ENCODE measurements around the gene SFTA2. TPM values are rescaled to one million over a fixed set of nuclear protein-coding genes. Genes with fewer than 3 reads are reported as not detected.

The SFTA2 gene
- total and polyA plus RNA-seq, 9 of the 15 experiments (the other 6 are each of a cell fraction or from before 2014, with no cell fraction given): not detected

DNA sequence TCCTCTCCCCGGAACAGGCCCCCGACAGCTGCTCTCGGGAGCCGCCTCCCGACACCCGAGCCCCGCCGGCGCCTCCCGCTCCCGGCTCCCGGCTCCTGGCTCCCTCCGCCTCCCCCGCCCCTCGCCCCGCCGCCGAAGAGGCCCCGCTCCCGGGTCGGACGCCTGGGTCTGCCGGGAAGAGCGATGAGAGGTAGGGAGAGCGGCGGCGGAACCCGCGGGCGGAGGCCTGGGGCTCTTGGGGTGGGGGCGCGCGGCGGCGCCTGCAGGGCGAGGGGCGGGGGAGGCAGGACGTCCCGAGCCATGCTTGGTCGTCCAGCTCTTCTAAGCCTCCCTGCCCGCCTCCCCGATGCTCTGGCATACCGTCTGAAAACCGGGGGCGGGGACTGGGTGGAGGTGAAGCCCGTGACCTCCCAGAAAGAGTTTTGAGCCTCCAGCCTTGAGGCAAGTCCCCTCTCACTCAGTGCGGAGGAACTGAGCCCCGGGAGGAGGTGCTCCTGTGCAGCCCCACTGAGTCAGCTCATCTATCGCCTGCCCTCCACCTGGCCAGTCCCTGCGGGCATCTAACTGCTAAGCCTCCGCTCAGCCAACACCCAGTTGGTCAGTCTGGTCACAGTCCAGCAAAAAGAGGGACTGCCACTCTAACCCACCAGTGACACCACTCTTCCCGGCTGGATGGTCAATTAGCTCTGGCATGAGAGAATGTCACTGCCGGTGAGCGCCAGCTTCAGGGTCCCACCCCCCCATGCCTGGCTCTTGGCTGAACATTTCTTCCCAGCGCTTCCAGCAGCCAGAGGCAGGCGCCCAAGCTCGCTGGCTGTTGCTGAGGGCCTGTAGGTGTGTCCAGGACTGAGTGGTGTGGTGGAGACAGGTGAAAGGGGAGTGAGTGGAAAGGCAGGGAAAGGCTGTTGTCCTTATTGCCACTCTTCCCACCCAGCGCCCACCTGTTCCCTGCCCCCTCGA lies 47.2 kb downstream of the SFTA2 start:
- ATAC-seq: peak; percentile 55
- Histone ChIP-seq H3K9me1 (ENCODE audit: control insufficient read depth, insufficient read depth, low read length) (peaks cover 3% of the 10 kb centered on the region), H3K4me2 (ENCODE audit: insufficient read depth, low read length) (peak overlapping the region; percentile 96), H4K20me1 (replicated peaks; ENCODE audit: control insufficient read depth, insufficient read depth, low read length) (peaks cover 9% of the 10 kb centered on the region; the same call in 1 of the 2 replicates), H3K27ac (ENCODE audit: extremely low read depth, low read depth, low read length) (peak overlapping the region; percentile 70), H3K9me3 (replicated peaks; ENCODE audit: control insufficient read depth, insufficient read depth, low read depth, low read length) (no peaks in the 10 kb centered on the region), H3K27me3 (ENCODE audit: control insufficient read depth in 2 of 2, insufficient read depth in 2 of 2, low read length in 2 of 2) (no peaks in the 10 kb centered on the region), H3K79me2 (ENCODE audit: control insufficient read depth, insufficient read depth, low read length) (peaks cover 43% of the 10 kb centered on the region), H3K9ac (ENCODE audit: insufficient read depth in 1 of 2, low read depth in 2 of 2, low read length in 2 of 2) (peak overlapping the region; percentile 62 to 94), H3K4me1 (replicated peaks in 1 of 2; ENCODE audit: control insufficient read depth in 2 of 2, insufficient read depth in 2 of 2, low read length in 2 of 2) (peaks cover 61 to 78% of the 10 kb centered on the region in 2 experiments), H3K36me3 (ENCODE audit: control insufficient read depth, insufficient read depth, low read length) (peaks cover 11% of the 10 kb centered on the region; the same call in 1 of the 3 replicates), H2AFZ (ENCODE audit: low read depth, low read length) (peak overlapping the region; percentile 53), H3K4me3 (peak overlapping the region; percentile 54)
- no TSS peak for BruUV-seq (replicated peaks)
- DNase-seq (ENCODE audit: extremely low read depth in 1 of 4, low spot score in 3 of 4): peak; percentile 72 to 79 (median 78)
- ChIA-PET POLR2A (interaction anchor here (0.5 to 2.4 kb wide), 8 partner anchors 9 to 143 kb away, joined by 3 to 15 read pairs (median 4); partner anchors contain the start of gene FLOT1), CTCF (ENCODE audit: low intra/inter-chr PET ratio) (interaction anchor here (0.6 to 1.9 kb wide), 2 partner anchors 24 to 56 kb away, joined by 3 to 6 read pairs; no protein-coding TSS in a partner anchor)
- WGBS (ENCODE audit: insufficient coverage, low coverage, missing lambda C conversion rate): 6% methylated on average over 42 of the region's 59 CpGs
- in situ Hi-C loops (cut with MboI) (no loop called here), intact Hi-C loops (cut with micrococcal nuclease) (no loop called here)
- FAIRE-seq: peak; percentile 40
- TF ChIP-seq ZBTB7A (IDR thresholded peaks at IDR 0.05; ENCODE audit: borderline replicate concordance, control insufficient read depth, low read depth, low read length) (no peak), YY1 (IDR thresholded peaks at IDR 0.05; ENCODE audit: borderline replicate concordance in 1 of 3, control insufficient read depth in 1 of 3, extremely low read depth in 1 of 3, insufficient read depth in 3 of 3, insufficient read length in 1 of 3, insufficient replicate concordance in 2 of 3, low read depth in 1 of 3, low read length in 2 of 3) (peak in 1 of 3 experiments; percentile 1), ARHGAP35 (IDR thresholded peaks at IDR 0.05; ENCODE audit: partially characterized antibody) (peak; percentile 40), PHF21A (IDR thresholded peaks at IDR 0.05; ENCODE audit: borderline replicate concordance, low read depth) (no peak), FUS (optimal IDR thresholded peaks at IDR 0.05; ENCODE audit: low read depth, low read length) (no peak), POLR2A (conservative IDR thresholded peaks at IDR 0.05) (0 out of 2 replicates have a peak, but pooled peaks have one; percentile 32), GTF2B (IDR thresholded peaks at IDR 0.05; ENCODE audit: extremely low read depth, insufficient read length) (no peak), FOSL1 (tag; conservative IDR thresholded peaks at IDR 0.05) (0 out of 2 replicates have a peak, but pooled peaks have one; percentile 13), NFYB (IDR thresholded peaks at IDR 0.05; ENCODE audit: extremely low read depth, insufficient read length) (no peak), GABPB1 (CRISPR knock-in tag; IDR thresholded peaks at IDR 0.05) (0 out of 2 replicates have a peak, but pooled peaks have one; percentile 30), ZNF41 (CRISPR knock-in tag; conservative IDR thresholded peaks at IDR 0.05) (no peak), NCOR1 (IDR thresholded peaks at IDR 0.05) (no peak), CREM (IDR thresholded peaks at IDR 0.05; ENCODE audit: low read depth) (no peak)
- TF ChIP-seq, protein P1, sequence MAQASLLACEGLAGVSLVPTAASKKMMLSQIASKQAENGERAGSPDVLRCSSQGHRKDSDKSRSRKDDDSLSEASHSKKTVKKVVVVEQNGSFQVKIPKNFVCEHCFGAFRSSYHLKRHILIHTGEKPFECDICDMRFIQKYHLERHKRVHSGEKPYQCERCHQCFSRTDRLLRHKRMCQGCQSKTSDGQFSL (CRISPR knock-in tag; IDR thresholded peaks at IDR 0.05): peak; percentile 92
- TF ChIP-seq, protein P1 (tag; IDR thresholded peaks at IDR 0.05): no peak
- TF ChIP-seq, protein P2, sequence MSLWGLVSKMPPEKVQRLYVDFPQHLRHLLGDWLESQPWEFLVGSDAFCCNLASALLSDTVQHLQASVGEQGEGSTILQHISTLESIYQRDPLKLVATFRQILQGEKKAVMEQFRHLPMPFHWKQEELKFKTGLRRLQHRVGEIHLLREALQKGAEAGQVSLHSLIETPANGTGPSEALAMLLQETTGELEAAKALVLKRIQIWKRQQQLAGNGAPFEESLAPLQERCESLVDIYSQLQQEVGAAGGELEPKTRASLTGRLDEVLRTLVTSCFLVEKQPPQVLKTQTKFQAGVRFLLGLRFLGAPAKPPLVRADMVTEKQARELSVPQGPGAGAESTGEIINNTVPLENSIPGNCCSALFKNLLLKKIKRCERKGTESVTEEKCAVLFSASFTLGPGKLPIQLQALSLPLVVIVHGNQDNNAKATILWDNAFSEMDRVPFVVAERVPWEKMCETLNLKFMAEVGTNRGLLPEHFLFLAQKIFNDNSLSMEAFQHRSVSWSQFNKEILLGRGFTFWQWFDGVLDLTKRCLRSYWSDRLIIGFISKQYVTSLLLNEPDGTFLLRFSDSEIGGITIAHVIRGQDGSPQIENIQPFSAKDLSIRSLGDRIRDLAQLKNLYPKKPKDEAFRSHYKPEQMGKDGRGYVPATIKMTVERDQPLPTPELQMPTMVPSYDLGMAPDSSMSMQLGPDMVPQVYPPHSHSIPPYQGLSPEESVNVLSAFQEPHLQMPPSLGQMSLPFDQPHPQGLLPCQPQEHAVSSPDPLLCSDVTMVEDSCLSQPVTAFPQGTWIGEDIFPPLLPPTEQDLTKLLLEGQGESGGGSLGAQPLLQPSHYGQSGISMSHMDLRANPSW (CRISPR knock-in tag; IDR thresholded peaks at IDR 0.05): no peak

Data from K562 (cell line).